Mononuclear cell (primary cell): Measurements from ENCODE around the gene KIF6. TPM values are rescaled to one million over a fixed set of nuclear protein-coding genes. Genes with fewer than 3 reads are reported as not detected.
A peak's percentile ranks its signal among the peaks of the same experiment; 100 is the strongest.

Source experiments
- H3K27me3 ChIP-seq: 2 replicates; pipeline ENCODE4 v1.6.0; 2011; ENCODE audit warnings: low read length, control low read depth; ENCODE audit not compliant: insufficient read depth
- H3K4me1 ChIP-seq: 2 replicates; pipeline ENCODE4 v1.5.1; 2011; ENCODE audit warnings: mild to moderate bottlenecking, low read length, control low read depth; ENCODE audit not compliant: insufficient read depth
- H3K4me3 ChIP-seq: 2 replicates; pipeline ENCODE4 v1.5.1; 2011; ENCODE audit warnings: mild to moderate bottlenecking, low read length, moderate library complexity
- H3K9me3 ChIP-seq: 2 replicates; pipeline ENCODE4 v1.5.1; 2011; ENCODE audit warnings: low read depth, mild to moderate bottlenecking, control low read depth, low read length
- total RNA-seq: library from RNA; depleted of rRNA; stranded (reverse); fragments of >200 nt; gene quantifications from one replicate; pipeline ENCODE4 v1.2.3, GENCODE V29; 2012

The KIF6 gene, protein sequence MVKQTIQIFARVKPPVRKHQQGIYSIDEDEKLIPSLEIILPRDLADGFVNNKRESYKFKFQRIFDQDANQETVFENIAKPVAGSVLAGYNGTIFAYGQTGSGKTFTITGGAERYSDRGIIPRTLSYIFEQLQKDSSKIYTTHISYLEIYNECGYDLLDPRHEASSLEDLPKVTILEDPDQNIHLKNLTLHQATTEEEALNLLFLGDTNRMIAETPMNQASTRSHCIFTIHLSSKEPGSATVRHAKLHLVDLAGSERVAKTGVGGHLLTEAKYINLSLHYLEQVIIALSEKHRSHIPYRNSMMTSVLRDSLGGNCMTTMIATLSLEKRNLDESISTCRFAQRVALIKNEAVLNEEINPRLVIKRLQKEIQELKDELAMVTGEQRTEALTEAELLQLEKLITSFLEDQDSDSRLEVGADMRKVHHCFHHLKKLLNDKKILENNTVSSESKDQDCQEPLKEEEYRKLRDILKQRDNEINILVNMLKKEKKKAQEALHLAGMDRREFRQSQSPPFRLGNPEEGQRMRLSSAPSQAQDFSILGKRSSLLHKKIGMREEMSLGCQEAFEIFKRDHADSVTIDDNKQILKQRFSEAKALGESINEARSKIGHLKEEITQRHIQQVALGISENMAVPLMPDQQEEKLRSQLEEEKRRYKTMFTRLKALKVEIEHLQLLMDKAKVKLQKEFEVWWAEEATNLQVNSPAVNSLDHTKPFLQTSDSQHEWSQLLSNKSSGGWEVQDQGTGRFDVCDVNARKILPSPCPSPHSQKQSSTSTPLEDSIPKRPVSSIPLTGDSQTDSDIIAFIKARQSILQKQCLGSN
- total RNA-seq: not detected

GRCh38 chr6:39724787-39725631, at the start of gene KIF6:
KIF6 (minus strand) TSS chr6:39725408; CDS start chr6:39725310, 98 bp downstream.
- peak within 1 kb of the TSS; percentile 55 for H3K4me3 ChIP-seq
- no peaks in the 10 kb centered on the region for H3K9me3 ChIP-seq
- H3K4me1 ChIP-seq: peaks cover 9% of the 10 kb centered on the region
- H3K27me3 ChIP-seq: no peaks in the 10 kb centered on the region

- Histone ChIP-seq H3K4me1 (no peaks in the 10 kb centered on the region), H3K9me3 (no peaks in the 10 kb centered on the region), H3K27me3 (no peaks in the 10 kb centered on the region), H3K4me3 (no peak overlapping the region)
Observed at GRCh38 chr6:39773782-39774181, 48.6 kb upstream of the KIF6 start.

DNA sequence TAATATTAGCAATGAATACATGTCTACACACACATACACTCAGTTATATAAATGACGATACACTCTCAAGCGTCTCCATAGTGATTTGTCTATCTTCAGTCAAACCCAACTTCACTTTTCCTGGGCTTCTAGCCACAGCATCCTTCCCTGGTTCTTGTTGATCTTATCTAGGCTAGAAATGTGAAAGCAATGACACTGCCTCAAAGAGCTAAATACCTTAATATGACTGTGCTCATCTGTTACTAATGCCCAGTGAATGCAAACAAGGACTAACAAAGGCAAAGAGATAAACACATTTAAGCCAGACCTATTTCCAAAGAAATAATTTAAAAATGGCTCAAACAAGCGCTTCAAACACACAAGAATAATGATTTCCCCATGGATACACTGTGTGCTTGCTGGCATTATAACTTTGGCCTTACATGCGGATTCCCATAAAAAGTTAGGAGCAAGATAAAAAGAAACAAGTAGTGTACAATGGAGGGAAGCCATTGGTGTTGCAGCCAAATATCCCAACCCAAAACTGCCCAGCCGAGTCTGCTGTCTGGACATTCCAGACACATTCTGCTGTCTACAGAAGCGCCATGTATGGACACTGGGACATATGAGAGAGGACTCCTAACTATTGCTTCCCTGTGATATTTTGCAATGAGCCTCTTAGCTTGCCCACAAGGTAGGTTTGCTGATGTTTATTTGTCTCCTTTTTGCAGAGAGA, 47.5 kb upstream of the KIF6 start:
- H3K9me3 ChIP-seq: no peaks in the 10 kb centered on the region
- H3K27me3 ChIP-seq: no peaks in the 10 kb centered on the region
- H3K4me3 ChIP-seq: no peak overlapping the region
- H3K4me1 ChIP-seq: no peaks in the 10 kb centered on the region

DNA sequence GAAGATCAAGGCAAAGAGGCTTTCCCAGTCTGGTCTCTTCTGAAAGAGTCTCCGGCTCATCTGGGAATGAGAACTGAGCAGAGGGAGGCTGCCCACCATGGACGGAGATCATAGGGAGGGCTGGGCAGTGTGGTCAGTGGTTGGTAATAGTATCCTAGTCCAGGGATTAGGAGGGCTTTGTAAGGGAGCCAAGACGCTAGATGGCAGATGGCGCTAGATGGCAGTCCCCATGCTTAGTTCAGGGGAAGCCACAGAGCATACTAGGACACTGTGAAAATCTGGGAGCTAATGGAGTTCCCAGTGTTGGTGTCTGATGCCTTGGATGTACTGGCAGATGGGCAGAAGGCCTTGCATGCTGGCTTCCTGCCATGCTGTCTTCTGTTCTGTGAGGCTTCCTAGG, 45.2 kb upstream of the KIF6 start:
- Histone ChIP-seq H3K4me3 (no peak overlapping the region), H3K4me1 (no peaks in the 10 kb centered on the region), H3K27me3 (no peaks in the 10 kb centered on the region), H3K9me3 (no peaks in the 10 kb centered on the region)

DNA sequence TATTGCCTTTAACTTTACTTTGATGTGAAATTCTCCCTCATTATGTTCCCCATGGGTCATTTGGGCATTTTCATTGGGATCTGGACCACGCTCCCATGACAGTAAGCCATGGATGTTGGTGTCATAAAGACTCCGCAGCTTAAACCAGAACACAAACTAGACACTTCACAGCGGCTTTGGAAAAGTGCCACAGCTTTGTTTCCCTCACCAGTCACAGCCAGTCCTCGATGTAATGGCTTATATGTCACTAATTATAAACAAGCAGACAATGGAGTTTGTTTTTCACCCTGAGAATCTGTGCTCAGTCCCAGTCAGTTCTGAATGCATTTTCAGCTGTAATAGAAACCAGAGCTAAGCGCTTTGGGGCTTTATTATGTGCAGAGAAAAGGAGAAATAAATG, 43.8 kb upstream of the KIF6 start:
- Histone ChIP-seq H3K4me3 (no peak overlapping the region), H3K9me3 (no peaks in the 10 kb centered on the region), H3K4me1 (no peaks in the 10 kb centered on the region), H3K27me3 (no peaks in the 10 kb centered on the region)

GRCh38 chr6:39765508-39766065, 40.4 kb upstream of the KIF6 start:
- Histone ChIP-seq H3K4me1 (no peaks in the 10 kb centered on the region), H3K27me3 (no peaks in the 10 kb centered on the region), H3K9me3 (no peaks in the 10 kb centered on the region), H3K4me3 (no peak overlapping the region)

DNA sequence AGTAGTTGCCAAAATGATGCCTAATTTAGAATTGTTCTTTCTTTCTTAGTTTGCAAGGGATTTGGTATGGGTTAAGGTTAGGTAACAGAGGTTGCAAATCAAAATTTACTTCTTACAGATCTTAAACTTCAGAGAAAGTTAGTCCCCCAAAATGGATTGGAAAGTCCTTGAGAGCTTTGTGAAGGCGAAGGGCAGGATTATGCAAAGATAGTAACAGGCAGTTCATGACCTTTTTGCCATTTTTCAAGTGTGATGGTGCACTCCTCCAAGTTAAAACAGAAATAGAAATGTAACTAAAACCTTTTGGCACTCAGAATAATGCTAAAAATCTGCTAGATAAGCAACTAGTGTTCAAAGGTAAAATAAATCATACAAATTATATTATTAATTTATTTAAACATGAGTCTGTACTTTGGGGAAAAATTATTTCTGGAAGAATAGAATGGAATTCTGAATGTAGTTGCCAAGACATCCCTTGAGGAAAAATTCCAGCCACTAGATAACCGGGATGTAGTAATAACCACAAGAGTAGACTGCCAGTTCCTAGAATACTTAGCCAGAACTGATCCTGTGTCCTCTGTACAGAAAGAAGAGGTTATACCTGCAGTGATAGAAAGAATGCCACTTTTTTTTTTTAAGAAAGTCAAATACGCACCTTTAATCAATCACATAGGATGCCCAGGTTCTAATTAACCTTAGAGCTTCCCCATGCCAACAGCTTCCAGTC, 35.2 kb upstream of the KIF6 start:
- H3K4me1 ChIP-seq: no peaks in the 10 kb centered on the region
- H3K4me3 ChIP-seq: no peak overlapping the region
- H3K9me3 ChIP-seq: no peaks in the 10 kb centered on the region
- no peaks in the 10 kb centered on the region for H3K27me3 ChIP-seq

DNA sequence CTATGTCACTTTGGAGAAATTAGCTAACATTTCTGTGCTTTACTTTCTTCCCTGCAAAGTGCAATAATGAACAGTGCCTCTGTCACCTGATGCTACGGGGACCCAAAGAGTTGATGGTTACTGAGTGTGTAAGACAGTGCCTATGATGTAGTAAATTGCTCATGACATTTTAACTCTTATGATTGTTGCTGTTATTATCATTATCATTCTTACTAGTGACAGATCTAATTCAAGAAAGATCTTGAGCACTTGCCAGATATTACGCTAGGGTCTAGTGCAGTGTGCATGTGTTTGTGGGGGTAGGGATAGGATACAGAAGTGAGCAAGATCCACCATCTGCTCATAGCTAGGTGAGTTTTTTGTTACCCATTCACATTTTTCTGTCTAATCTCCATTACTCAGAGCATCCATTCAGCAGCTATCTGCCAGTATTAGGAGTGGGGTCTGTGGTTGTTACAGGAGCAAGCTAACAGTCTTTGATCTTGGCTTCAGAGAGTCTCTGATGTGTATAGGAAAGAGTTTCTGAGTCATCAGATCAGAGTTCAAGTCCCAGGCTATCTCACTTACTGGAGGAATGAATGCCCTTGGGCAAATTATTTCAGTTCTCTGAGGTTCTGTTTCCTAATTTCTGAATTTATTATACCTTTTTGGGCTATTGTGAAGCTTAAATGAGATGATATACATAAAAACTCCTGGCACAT, 33.8 kb upstream of the KIF6 start:
- H3K27me3 ChIP-seq: no peaks in the 10 kb centered on the region
- H3K9me3 ChIP-seq: no peaks in the 10 kb centered on the region
- H3K4me3 ChIP-seq: no peak overlapping the region
- H3K4me1 ChIP-seq: no peaks in the 10 kb centered on the region

DNA sequence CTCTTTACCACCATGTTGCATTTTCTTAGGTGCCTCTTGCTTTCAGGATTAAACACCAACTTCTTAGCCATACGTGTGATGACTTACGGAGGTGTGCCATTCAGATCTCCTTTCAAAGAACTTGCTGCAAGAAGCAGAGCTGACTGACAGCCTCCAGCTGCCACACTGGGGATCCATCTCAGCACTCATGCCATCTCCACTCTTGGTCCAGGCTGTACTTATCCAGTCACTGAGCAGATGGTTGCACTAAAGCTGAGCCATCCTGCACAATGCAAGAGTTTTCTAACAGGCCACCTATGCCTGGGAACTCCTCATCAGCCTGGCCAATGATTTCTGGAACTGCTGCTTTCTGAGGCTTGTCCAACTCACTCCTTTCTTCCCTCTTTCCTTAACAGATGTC, 31.4 kb upstream of the KIF6 start:
- Histone ChIP-seq H3K27me3 (no peaks in the 10 kb centered on the region), H3K9me3 (no peaks in the 10 kb centered on the region), H3K4me3 (no peak overlapping the region), H3K4me1 (no peaks in the 10 kb centered on the region)

DNA sequence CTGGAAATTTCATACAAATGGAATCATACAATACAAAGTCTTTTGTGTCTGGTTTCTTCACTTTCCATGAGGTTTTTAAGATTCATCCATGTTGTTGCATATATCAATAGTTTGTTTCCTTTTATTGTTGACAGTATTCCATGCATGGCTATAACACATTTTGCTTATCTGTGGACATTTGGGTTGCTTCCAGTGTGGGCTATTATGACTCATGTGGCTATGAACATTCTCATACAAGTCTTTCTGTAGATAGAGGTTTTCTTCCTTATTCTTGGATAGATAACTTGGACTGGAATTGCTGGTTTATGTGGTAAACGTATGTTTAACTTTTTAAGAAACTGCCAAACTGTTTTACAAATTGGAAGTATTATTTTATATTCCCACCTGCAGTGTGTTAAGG, 30.0 kb upstream of the KIF6 start:
- H3K4me1 ChIP-seq: no peaks in the 10 kb centered on the region
- H3K4me3 ChIP-seq: no peak overlapping the region
- no peaks in the 10 kb centered on the region for H3K27me3 ChIP-seq
- no peaks in the 10 kb centered on the region for H3K9me3 ChIP-seq

DNA sequence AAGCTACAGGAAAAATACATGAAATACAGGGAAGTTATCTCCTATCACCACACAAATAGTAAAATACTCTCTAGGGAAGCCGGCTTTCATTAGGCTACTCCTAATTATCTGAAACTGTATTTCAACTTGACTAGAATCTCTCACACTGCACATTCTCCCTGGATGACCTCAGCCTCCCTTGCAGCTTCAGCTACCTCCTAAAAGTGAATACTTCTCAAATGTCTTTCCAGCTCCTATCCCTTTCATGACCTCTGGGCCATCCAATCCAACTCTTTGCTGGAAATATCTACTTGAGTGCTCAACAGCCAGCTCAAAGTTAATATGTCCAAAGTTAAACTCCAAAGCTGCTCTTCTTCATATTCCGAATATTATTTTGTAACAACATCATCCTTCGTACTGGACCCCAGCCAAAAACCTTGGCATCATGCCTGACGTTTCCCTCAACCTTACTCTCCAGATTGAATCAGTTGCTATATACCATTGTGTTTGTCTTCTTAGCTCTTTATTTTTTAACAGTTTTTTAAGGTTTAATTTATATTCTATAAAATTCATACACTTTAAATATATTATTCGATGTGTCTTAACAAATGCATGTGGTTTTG, 29.4 kb upstream of the KIF6 start:
- Histone ChIP-seq H3K9me3 (no peaks in the 10 kb centered on the region), H3K4me1 (no peaks in the 10 kb centered on the region), H3K27me3 (no peaks in the 10 kb centered on the region), H3K4me3 (no peak overlapping the region)

DNA sequence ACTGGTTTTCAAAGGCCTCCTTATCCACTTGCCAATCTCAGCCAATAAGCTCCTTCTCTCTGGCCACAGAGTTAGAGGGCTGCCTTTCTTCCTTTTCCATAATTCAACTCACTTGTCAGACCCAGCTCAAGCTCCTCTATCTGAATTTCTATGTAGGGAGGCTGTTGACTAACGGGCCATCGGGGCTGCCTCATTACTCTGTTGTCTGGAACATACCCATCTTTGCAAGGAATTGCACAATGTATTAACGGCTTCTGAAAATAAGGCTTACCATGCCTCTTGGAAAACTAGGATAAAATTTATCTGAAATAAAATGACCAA, 28.5 kb upstream of the KIF6 start:
- no peaks in the 10 kb centered on the region for H3K4me1 ChIP-seq
- no peaks in the 10 kb centered on the region for H3K9me3 ChIP-seq
- H3K4me3 ChIP-seq: no peak overlapping the region
- no peaks in the 10 kb centered on the region for H3K27me3 ChIP-seq
